T-helper 2 cell (primary cell): ENCODE measurements around the gene LDLRAD3.

Experiments used
- DNase-seq, 5 experiments: peaks; one replicate each; pipeline versions ENCODE4 v3.0.0 to v3.0.0-alpha.2; 2012 to 2022

LDLRAD3 gene

DNA sequence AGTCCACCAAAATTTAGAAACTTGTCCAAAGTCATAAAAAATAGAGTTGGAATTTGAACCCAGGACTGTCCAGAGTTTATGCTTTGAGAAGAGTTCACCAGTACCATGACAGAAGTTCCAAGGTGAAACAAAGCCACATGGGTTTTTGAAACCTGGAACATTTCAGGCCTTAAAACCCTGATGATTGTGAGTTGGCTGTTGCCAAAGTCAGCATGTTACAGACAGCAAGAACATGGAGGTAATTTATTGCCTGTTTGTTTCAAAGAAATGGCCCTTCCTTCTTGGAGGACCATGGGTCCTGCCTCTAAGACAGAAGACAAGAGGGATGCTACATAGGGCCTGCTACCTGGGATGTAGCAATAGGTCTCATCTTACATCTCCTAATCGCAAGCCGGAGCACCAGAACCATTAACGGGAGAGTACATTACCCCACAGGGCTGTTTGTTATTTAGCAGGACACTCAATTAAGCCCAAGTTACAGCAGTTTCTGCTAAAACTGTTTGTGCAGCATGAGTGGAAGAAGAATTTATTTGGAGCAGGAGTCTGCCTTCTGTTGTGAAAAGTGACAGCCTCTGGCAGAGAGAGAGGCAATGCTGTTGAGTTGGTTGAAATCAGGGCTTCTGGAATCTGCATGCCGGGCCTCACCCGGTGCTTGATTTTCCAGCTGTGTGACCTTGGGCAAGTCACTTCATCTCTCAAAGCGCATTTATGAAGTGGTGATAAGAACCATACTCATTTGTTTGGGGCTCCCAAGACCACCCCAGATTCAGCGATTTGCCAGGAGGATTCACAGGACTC, 136.2 kb downstream of the LDLRAD3 start:
- no peak for DNase-seq

DNA sequence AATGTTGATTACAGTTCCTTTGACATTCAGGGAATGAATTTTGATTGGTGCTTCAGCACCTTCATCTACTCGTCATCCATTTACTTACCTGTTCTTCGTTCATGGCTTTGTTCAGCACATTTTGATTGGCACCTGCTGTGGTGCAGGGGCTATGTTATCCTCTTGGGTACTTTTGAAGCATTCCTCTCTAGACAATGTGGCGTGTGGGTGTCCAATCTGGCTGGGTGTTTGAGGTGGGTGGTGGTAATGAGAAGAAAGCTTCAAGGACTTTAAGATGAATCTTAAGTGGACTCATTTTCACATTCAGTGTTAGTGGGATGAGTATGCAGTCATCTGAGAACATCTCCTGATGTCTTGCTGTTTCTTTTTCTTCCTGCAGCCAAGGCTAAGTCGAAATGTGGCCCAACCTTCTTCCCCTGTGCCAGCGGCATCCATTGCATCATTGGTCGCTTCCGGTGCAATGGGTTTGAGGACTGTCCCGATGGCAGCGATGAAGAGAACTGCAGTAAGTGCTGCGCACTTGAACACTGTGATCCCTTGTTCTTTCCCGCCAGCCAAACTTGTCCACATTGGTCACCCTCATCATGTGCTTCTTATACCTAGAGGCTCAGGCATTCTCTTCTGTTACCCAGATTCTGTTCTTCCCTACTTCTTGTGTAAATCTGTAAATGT, 137.5 kb downstream of the LDLRAD3 start:
- no peak for DNase-seq

DNA sequence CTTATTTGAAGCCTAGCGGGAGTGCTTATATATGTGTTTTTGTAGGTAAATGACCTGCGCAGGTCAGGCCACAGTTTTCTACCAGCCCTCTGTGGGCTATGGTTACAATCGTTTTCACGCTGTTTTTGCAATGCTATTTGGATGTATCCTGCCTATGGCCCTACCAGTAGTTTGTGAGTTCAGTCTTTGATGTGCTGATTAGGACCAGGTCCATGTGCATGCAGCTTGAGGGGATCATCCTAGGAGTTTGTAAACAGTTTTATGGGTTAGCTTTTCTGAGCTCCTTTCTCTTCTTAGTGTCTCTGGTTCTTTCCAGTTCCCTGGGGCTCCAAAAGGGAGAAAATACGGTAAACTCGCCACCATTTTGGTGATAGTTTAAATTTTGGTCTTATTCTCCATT, 142.5 kb downstream of the LDLRAD3 start:
- DNase-seq: no peak

DNA sequence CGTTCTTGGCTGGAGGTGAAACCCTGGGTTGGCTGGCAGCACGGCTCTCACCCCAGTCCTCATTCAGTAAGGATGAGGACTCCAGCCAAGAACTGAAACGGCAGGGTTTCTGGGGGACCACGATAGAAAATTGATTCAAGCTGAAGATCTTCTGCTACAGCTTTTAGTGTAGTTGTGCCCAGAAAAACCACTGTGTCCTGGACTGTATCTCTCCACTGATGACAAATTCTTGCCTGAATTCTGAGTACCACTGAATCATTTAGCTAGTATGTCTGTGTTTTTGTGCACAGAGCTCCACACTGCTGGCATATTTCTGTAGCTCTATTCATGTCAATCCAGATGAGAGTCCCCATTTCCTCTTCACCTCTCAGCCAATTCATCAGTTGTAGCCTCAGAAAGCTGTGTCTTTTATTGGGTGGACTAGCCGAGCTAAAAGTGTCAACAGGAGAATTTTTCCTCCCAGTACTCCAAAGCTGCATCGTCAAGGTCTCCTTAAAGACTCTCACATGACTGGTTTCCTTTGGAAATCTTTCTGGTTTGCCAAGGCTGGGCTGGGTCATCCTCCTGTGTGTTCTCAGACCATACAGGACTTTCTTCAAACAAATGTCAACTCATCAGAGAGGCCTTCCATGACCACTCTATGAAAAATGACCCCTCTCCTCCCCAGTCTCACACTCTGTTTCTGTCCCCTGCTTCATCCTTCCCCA, 144.6 kb downstream of the LDLRAD3 start:
- no peak for DNase-seq

DNA sequence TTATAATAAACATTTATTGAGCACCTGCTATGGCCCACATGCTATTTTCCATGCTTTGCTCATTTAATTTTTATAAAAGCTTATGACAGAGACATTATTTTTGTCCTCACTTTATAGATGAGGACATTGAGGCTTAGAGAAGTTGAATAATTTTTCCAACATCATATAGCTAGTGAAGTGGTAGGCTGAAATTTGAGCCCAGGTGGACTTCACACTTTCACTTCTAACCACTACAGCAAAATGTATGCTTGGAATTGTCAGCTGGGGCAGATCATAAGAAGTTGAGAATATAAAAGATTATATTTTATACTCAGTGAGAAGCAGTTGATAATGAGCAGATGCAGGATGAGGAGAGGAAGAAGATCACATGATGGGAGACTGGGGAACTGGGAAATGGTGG, 146.1 kb downstream of the LDLRAD3 start:
- no peak for DNase-seq

DNA sequence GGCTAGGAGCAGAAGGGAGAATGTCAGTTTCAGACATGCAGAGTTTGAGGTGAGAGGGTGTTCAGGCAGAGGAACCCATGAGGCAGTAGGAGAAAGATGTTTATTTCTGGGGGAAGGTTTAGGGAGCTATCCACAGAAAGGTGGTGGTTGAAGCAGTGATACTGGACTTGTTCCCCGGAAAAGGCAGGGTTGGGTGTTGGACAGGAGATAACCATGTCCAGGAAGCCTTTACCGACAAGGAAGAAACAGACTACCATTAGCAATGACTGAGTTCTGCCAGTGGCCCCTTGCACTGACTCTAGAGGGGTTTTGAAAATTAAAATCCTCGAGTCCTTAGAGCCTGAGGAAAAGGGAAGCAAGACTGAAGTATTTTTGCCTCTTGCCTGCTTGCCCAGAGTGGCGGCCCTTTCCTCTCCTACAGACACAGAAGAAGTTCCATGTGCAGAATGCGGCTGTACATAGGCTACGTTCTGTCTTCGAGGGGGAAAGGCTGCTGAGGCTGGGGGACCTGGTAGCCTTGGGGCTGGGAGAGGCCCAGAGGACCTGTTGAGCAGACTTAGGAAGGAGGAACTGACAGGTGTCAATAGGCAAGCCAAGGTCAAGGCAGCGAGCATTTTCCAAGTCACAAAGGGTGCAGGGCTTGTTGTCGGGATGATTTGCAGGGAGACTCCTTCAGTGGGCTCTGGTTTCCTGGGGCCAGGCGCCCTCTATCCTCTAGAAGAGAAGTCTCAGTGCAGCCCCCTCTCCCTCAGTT, 146.7 kb downstream of the LDLRAD3 start:
- no peak for DNase-seq

DNA sequence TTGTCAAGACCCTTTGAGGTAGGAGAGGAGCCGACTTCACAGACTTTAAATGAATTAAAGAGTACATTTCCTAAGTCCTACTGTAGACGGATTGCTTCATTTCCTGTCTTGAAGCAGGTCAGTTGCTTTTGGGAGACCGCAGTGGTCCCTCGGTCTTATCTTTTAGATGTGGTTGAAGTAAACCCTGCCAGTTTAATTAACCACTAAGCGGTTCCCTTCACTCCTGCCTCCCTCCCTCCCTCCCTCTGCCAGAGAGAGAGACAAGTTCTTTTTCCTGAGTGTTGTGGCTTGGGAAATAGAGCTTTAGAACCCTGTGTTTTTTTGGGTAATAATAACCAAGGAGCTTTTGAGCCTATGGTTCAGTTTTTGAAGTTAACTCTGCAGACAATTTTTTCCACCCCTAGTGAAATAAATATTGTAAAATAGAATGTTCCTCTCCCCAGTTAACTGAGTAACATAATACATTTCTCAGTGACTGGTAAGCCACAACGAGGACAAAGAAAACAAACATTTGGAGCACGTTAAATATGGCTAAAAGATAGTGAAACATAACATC, 147.5 kb downstream of the LDLRAD3 start:
- peak in 1 of 5 experiments; percentile 70 for DNase-seq

DNA sequence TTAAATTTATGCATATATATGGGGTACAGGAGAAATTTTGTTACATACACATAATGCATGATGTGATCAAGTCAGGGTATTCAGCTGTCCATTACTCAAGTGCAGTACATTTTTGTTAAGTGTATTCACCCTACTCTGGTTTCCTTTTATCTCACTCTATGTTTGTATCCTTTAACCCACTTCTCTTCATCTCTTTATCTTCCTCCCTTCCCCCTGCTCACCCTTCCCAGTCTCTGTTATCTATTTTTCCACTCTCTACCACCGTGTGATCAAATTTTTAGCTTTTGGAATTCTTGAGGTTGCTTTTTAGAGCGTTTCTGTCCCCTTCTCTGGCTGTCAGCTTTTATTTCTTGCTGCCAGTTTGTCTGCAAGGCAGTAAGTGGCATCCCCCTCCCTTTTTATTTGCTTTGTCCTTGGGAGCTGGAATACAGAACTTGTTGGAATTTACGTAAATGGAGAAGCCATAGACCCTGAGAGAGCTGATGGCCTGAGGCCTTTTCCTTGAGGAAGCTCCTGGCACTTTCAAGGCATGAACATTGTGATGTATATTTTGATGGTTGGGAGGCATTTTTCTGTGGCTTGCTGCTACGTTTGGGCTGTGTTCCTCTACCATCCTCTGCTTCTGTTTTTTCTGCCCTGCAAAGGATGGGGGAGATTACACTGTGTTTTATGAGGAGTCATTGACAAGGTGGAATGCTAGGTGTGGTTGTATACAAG, 148.6 kb downstream of the LDLRAD3 start:
- DNase-seq: no peak

DNA sequence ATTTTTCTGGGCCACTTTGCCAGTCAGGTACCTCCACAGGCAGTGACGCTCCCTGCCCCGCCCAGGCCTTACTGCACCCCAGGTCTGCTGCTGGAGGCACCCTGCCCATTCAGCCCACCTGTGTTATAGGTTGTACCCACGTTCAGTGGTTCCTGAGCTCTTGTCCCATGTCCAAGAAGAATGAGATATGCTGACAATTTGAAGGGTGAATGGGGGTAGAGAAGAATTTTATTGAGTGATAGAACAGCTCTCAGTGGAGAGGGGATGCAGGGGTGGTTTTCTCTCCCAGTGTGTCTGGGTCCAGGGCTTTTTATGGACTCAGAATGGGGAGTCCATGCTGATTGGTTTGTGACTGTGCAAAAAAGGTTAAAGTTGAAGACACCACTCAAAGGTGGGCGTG, 149.7 kb downstream of the LDLRAD3 start:
- DNase-seq: no peak

DNA sequence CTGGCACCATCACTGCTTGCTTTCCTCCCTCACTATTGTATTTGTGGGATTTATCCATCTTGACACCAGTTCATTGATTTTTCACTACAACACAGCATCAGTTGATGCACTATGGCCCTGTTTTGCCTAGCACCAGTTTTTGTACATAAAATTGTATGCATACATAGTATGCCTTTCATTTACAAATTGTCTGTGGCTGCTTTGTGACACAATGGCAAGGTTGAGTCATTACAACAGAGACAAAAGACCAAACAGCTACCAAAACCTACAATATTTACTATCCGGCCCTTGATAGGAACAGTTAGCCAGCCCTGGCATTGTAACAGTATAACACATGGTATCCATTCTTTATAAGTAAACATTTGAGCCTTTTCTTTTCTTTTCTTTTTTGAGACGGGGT, 150.3 kb downstream of the LDLRAD3 start:
- DNase-seq: no peak

DNA sequence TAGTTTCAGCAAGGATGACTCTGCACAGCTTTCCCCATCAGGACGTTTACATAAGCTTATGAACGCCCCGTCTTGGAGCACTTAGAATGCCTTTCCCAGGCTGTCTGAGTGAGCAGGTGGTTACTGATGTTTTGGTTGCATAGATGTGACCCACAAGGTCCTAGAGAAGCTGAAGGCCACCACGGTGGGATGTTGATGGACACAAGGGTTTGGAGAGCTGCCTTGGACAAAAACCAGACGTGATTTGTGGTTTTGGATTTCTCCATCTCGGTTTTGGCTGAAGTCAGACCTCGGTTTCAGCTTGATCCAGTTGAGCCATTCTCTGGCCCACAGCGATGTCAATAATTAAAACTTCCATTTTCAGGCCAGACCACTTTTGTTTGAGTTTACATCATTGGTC, 151.9 kb downstream of the LDLRAD3 start:
- DNase-seq: no peak

DNA sequence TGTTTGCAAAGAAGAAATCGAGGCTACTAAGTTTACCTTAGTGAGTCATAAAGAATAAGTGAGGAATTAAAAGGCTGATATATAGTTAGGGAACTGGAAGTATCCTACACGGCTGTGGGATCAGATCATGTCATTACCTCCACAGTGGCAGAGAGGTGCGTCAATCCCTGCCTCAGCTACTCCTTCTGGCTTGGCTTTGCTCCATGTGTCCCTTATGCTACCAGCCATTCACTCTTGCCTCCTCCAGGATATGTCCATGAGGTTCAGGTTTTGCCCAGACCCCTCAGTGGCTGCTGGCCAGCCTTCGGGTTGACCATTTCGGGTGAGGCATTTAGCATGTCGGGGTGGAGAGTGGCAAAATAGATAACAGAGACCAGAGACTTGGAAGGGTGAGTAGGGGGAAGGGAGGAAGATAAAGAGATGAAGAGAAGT, 153.4 kb downstream of the LDLRAD3 start:
- DNase-seq: no peak

DNA sequence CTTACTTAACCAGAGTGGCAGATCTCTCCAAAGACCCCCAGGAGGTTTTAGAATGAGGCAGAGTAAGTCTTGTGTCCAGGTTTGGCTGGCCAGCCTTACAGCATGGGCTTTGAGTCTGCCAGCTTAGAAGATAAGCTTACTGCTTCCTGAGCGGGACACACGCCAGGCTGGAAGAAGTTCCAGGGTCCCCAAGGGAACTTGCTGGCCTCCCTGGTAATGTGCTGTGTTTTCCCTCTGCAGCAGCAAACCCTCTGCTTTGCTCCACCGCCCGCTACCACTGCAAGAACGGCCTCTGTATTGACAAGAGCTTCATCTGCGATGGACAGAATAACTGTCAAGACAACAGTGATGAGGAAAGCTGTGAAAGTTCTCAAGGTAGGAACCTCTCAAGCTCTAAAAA, 154.2 kb downstream of the LDLRAD3 start:
- DNase-seq: no peak

DNA sequence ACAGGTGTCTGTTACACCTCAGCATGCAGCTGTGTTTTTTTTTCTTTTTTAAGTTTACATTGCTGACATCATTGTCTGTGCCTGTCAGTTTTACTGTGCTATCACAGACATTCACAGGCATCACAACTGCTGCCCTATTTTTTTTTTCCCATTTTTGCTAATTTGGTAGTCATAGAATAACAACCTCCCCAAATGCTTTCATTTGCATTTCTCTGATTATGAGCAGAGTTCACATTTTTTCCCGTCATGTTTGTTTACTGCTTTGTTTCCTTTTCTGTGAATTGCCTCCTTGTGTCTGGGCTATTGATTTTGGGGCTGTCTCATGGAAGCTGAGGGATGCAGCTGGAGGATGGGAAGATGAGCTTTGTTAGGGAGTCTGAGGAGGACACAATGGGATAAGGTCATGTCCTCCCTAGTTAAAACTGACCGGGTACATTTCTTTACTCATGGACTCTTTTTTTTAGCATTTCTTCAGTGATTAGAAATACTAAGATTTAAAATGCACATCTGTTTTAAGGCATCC, 155.1 kb downstream of the LDLRAD3 start:
- DNase-seq: no peak

DNA sequence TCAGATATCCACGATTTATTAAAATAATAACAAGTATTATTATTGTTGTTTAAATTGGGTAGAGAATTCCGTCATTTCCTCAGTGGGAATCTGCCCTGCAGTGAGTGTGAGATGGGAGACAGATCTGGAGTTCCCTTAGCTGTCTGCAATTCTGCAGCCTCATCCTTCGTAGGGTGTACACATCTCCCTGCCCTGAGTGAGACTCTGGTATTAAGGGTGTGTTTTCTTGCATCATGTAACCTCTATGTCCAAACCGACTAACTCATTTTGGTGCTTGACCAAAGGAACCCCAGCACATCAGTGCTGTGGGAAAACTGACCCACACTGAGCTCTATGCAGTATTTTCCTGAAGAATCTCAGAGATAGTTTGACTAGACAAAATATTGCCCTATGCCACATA, 157.6 kb downstream of the LDLRAD3 start:
- no peak for DNase-seq

DNA sequence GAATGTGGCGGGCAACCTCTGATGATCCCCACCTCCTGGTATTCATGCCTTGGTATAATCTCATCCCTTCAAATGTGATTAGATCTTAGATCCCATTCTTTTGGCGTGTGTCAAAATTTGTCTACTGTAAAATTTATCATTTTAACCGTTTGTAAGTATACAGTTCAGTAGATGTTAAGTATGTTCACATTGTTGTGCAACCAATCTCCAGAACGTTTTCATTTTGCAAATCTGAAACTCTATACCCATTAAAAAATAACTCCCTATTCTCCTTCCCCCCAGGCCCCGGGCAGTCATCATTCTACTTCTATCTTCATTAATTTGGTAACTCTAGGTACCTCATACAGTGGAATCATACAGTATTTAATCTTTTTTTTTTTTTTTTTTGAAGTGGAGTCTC, 159.0 kb downstream of the LDLRAD3 start:
- no peak for DNase-seq

DNA sequence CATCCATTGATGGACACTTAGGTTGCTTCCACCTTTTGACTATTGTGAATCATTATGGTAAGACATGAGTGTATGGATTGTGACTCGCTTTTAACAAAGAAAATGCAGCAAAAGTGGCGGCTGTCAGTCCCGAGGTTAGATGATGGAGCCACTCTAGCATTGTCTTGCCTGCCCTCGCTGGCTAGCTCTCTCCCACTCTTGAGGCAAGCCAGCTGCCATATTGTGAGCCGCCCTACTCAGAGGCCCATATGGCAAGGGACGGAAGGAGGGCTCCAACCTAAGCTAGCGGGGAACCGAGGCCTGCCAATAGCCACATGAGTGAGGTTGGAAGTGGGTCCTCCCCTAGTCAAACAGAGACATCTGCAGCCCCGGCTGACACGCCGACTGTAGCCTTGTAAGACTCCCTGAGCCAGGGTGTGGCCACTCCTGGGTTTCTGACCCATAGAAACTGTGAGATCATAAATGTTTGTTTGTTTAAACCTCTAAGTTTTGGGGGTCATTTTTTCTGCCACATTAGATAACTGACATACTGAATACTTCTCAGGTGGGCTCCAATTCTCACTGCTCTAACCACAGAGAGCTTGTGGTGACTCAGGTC, 160.2 kb downstream of the LDLRAD3 start:
- DNase-seq: no peak

DNA sequence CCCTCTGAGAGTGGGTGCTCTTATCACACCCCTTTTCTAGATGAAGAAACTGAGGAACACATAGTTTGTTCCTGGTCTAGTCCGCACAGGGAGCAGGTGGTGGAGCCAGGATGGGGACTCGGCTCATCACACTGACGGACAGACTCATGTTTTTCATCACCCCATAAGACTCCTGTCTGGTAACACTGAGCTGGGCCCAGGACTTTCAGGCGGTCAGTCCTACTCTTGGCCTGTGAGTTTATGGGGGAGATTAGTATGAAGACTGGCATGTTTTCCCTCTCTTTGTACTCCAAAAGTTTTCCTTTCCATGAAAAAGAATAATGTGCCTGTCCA, 160.8 kb downstream of the LDLRAD3 start:
- no peak for DNase-seq

DNA sequence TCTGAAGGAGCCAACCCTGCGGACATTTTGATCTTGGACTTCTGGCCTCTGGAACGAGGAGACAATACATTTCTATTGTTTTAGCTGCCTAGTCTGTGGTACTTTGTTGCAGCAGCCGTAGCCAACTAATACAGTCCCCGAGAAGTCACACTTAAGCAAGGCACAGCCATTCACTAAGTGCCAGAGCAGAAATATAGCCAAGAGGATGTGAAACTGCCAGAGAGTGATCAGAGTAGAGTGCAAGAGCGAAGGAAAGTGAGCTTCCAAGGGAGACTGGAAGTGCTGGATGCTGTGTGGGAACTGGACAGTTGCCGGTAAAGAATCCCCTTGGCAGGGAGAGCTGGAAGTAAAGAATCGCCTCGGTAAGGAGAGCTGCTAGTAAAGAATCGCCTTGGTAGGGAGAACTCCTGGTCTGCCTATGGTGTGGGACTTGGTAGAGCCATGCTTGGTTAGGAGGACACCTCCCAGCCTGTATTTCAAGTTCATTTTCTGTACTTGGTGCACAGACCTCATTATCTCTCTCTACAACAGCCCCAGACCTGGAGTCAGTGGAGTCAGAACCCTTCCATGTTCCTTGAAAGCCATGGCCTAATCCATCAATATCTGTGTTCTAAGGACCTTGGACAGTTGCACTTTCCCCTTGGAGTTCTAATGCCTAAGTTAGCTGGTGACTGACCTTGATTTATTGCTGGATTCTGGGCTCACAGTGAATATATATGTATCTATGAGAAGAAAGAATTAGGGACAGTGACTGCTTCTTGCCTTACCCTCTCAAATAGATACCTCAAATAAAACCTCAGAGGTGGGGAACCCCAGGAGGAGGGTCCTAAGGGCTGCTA, 162.1 kb downstream of the LDLRAD3 start:
- no peak for DNase-seq

DNA sequence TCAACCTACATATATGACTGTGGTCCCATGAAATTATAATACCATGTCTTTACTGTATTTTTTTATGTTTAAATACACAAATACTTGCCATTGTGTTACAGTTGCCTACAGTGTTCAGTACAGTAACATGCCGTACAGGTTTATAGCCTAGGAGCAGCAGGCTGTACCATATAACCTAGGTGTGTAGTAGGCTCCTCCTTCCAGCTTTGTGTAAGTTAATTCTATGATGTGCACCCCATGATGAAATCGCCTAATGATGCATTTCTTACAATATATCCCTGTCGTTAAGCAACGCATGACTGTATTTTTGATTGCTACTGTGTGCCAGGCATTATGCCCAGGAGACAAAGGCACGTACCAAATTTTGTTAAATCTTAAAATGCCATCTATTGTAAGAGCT, 163.7 kb downstream of the LDLRAD3 start:
- no peak for DNase-seq
